ENCODE measurements around the gene MRPL19.

The MRPL19 gene

GRCh38 chr2:75616406-75616805 is 30.2 kb upstream of the MRPL19 start:
- DNase-seq (ENCODE audit: low read depth) = no peak

- DNase-seq (ENCODE audit: low read depth) = no peak
Observed at GRCh38 chr2:75616933-75617332, 29.6 kb upstream of the MRPL19 start.

- no peak for DNase-seq (ENCODE audit: low read depth)
Observed at GRCh38 chr2:75619956-75620740, 26.4 kb upstream of the MRPL19 start.

GRCh38 chr2:75621228-75621627 is 25.4 kb upstream of the MRPL19 start:
- DNase-seq (ENCODE audit: low read depth) = no peak

GRCh38 chr2:75622500-75622899 is 24.1 kb upstream of the MRPL19 start:
- no peak for DNase-seq (ENCODE audit: low read depth)

- no peak for DNase-seq (ENCODE audit: low read depth)
Observed at GRCh38 chr2:75622929-75623328, 23.7 kb upstream of the MRPL19 start.

- peak; percentile 34 for DNase-seq (ENCODE audit: low read depth)
Observed at GRCh38 chr2:75627902-75628504, 18.6 kb upstream of the MRPL19 start.

GRCh38 chr2:75632091-75632701 is 14.4 kb upstream of the MRPL19 start:
- no peak for DNase-seq (ENCODE audit: low read depth)

GRCh38 chr2:75632813-75633212 is 13.8 kb upstream of the MRPL19 start:
- DNase-seq (ENCODE audit: low read depth) = no peak

- no peak for DNase-seq (ENCODE audit: low read depth)
Observed at GRCh38 chr2:75633620-75634019, 13.0 kb upstream of the MRPL19 start.

- no peak for DNase-seq (ENCODE audit: low read depth)
Observed at GRCh38 chr2:75634945-75635344, 11.6 kb upstream of the MRPL19 start.

- no peak for DNase-seq (ENCODE audit: low read depth)
Observed at GRCh38 chr2:75637568-75637967, 9.0 kb upstream of the MRPL19 start.

- peak; percentile 32 for DNase-seq (ENCODE audit: low read depth)
Observed at GRCh38 chr2:75640621-75641121, 5.9 kb upstream of the MRPL19 start.

GRCh38 chr2:75641587-75641986 is 5.0 kb upstream of the MRPL19 start:
- no peak for DNase-seq (ENCODE audit: low read depth)

GRCh38 chr2:75643980-75644379 is 2.6 kb upstream of the MRPL19 start:
- DNase-seq (ENCODE audit: low read depth) = no peak

GRCh38 chr2:75645643-75646042 is 940 bp upstream of the MRPL19 start:
- no peak for DNase-seq (ENCODE audit: low read depth)

- DNase-seq (ENCODE audit: low read depth) = no peak
Observed at GRCh38 chr2:75646090-75646582, 447 bp upstream of the MRPL19 start.

GRCh38 chr2:75647771-75648170 is 1.2 kb downstream of the MRPL19 start:
- no peak for DNase-seq (ENCODE audit: low read depth)

GRCh38 chr2:75654012-75654411 is 7.4 kb downstream of the MRPL19 start:
- no peak for DNase-seq (ENCODE audit: low read depth)

GRCh38 chr2:75655861-75656260 is 9.3 kb downstream of the MRPL19 start:
- DNase-seq (ENCODE audit: low read depth) = no peak

GRCh38 chr2:75656563-75656962 is 10.0 kb downstream of the MRPL19 start:
- DNase-seq (ENCODE audit: low read depth) = no peak

GRCh38 chr2:75657798-75658197 is 11.2 kb downstream of the MRPL19 start:
- no peak for DNase-seq (ENCODE audit: low read depth)

- no peak for DNase-seq (ENCODE audit: low read depth)
Observed at GRCh38 chr2:75666911-75667310, 20.3 kb downstream of the MRPL19 start.
